ENCODE results near the gene GK2.

- TF ChIP-seq EZH2phosphoT487 (conservative IDR thresholded peaks at IDR 0.05; ENCODE audit: low read length) (no peak), CTCF (IDR thresholded peaks at IDR 0.05; ENCODE audit: insufficient read depth, low read length, poor library complexity, severe bottlenecking) (no peak)
Observed at GRCh38 chr4:79450053-79450452, 42.0 kb upstream of the GK2 start.
